ENCODE measurements around the gene BAZ1A. TPM values are rescaled to one million over a fixed set of nuclear protein-coding genes. Genes with fewer than 3 reads are reported as not detected.
"Not testable (repeated sequence)": the region's sequence is repeated elsewhere in the genome, so short reads cannot be mapped to it uniquely, and the experiment has no call there.

Gene BAZ1A
- total RNA-seq, 4 donors from 2014 or later = 22.7 to 86.7 (median 56.0) TPM

DNA sequence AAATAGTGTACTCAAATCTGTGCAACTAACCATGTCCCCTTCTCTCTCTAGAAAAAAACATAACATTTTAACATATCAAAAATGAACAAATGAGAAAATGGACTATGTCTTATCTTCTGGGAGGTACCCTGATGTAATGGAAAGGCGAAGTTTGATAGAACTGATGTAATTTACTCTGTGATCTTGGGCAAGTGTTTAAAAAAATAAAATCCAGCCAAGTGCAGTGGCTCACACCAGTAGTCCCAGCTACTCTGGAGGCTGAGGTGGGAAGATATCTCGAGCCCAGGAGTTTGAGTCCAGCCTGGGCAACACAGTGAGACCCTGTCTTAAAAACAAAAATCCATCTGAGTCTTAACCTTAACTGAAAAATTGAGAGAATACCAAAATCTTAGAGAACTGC is 124.9 kb downstream of the BAZ1A start:
- no peak for DNase-seq (ENCODE audit: low spot score)
- ATAC-seq (ENCODE audit: low FRiP score) = no peak
- TF ChIP-seq, protein P1, sequence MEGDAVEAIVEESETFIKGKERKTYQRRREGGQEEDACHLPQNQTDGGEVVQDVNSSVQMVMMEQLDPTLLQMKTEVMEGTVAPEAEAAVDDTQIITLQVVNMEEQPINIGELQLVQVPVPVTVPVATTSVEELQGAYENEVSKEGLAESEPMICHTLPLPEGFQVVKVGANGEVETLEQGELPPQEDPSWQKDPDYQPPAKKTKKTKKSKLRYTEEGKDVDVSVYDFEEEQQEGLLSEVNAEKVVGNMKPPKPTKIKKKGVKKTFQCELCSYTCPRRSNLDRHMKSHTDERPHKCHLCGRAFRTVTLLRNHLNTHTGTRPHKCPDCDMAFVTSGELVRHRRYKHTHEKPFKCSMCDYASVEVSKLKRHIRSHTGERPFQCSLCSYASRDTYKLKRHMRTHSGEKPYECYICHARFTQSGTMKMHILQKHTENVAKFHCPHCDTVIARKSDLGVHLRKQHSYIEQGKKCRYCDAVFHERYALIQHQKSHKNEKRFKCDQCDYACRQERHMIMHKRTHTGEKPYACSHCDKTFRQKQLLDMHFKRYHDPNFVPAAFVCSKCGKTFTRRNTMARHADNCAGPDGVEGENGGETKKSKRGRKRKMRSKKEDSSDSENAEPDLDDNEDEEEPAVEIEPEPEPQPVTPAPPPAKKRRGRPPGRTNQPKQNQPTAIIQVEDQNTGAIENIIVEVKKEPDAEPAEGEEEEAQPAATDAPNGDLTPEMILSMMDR (IDR thresholded peaks at IDR 0.05) = no peak

DNA sequence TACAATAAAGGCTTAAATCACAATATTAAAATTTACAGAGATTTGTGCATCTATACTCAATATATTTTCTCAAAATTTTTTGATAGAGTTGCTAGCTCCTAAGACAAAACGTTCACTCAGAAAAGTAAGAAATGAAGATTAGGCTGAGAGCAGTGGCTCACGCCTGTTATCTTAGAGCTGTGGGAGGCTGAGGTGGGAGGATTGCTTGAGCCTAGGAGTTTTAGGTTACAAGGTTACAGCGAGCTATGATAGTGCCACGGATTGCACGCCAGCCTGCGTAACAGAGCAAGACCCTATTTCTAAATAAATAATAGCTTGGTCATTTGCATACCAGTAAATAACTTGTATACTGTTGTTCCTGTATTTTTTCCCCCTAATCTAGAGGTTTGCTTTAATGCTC is 125.8 kb downstream of the BAZ1A start:
- DNase-seq (ENCODE audit: low spot score) = no peak
- TF ChIP-seq, protein P1 (IDR thresholded peaks at IDR 0.05) = no peak

DNA sequence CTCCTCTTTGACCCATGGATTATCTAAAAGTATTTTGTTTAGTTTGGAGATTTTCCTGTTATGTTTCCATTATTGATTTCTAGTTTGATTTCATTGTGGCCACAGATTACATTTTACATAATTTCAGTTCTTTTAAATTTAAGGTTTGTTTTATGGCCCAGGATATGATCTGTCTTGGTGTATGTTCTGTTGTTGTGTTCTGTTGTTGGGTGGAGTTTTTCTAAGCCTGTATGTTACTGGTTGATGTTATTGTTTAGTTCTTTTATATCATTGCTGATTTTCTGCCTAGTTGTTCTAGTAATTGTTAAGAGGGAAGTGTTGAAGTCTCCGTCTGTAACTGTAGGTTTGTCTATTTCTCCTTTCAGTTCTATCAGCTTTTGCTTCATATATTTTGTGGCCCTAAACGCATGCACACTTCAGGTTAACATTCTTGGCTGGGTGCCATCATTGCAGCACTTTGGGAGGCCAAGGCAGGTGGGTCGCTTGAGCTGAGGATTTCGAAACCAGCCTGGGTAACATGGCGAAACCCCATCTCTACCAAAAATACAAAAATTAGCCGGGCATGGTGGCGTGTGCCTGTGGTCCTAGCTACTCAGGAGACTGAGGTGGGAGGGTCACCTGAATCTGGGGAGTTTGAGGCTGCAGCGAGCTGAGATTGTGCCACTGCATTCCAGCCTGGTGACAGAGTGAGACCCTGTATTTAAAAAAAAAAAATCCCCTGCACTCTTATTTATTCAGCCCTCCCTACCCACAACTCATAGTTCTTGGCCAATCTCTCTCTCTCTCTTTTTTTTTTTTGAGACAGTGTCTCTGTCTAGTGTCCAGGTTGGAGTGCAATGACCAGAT is 132.7 kb downstream of the BAZ1A start:
- no peak for ATAC-seq (ENCODE audit: low FRiP score)
- TF ChIP-seq, protein P1 (IDR thresholded peaks at IDR 0.05) = no peak
- no peak for DNase-seq (ENCODE audit: low spot score)

More for the DNA sequence above, 125.8 kb downstream of the BAZ1A start:
- no peak for ATAC-seq (ENCODE audit: low FRiP score)

DNA sequence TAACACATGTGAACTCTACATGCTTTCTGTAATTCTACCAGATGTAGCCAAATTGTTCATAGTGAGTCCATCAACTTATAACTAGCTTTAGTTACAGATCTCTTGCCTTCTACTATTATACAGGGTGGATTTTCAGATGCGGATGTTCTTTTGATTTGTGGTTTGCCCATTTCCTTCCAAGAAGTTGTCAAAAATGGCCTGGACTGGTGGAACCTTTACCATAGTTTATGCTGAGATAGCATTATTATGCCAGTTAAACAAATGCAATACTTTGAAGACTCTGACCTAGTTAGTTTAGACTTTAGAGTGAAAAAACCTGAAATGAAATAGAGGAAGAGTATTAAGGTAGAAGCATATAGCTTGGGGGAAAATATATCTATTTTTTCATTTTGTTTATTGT is 133.3 kb downstream of the BAZ1A start:
- no peak for DNase-seq (ENCODE audit: low spot score)
- TF ChIP-seq, protein P1 (IDR thresholded peaks at IDR 0.05) = no peak

DNA sequence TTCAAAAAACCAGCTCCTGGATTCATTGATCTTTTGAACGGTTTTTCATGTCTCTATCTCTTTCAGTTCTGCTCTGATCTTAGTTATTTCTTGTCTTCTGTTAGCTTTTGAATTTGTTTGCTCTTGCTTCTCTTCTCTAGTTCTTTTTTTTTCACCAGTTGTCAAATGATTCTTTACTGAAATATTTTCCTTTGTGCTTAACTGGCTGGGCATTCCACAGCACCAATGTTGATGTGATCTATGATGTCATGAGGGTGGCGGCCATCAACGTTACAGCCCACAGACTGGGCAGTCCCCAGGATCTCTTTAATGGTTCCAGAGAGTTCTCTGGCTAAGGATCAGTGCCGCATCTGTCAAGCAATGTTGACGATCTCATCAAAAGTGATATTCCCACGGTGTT is 135.0 kb downstream of the BAZ1A start:
- DNase-seq (ENCODE audit: low spot score); ATAC-seq (ENCODE audit: low FRiP score): not testable (repeated sequence)

More for the DNA sequence above, 133.3 kb downstream of the BAZ1A start:
- no peak for ATAC-seq (ENCODE audit: low FRiP score)

DNA sequence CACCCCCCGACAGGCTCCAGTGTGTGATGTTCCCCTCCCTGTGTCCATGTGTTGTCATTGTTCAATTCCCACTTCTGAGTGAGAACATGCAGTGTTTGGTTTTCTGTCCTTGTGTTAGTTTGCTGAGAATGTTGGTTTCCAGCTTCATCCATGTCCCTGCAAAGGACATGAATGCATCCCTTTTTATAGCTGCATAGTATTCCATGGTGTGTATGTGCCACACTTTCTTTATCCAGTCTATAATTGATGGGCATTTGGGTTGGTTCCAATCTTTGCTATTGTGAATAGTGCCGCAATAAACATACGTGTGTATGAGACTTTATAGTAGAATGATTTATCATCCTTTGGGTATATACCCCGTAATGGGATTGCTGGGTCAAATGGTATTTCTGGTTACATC is 138.1 kb downstream of the BAZ1A start:
- not testable (repeated sequence) for DNase-seq (ENCODE audit: low spot score); ATAC-seq (ENCODE audit: low FRiP score)

- TF ChIP-seq, protein P1 (IDR thresholded peaks at IDR 0.05) = no peak
- DNase-seq (ENCODE audit: low spot score) = no peak
- no peak for ATAC-seq (ENCODE audit: low FRiP score)
Measured at GRCh38 chr14:34733245-34733644, 141.9 kb downstream of the BAZ1A start.

DNA sequence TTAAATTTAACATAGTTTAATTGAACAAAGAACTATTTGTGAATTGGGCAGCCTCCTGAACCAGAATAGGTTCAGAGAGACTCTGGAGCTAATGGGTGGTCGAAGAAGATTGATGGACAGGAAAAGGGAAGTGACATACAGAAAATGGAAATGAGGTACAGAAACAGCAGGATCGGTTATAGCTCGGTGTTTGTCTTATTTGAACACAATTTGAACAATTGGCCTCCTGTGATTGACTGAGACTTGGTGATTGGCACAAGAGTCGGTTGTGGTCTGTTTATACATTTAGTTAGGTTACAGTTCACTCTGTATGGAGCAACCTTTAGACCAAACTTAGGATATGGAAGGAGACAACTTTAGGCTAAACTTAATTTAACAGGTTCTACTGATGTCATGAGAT is 142.4 kb downstream of the BAZ1A start:
- no peak for DNase-seq (ENCODE audit: low spot score)
- no peak for ATAC-seq (ENCODE audit: low FRiP score)

More for the DNA sequence above, 142.4 kb downstream of the BAZ1A start:
- TF ChIP-seq, protein P1 (IDR thresholded peaks at IDR 0.05) = no peak
